ENCODE measurements around the gene MDC1. TPM values are rescaled to one million over a fixed set of nuclear protein-coding genes. Genes with fewer than 3 reads are reported as not detected.

The MDC1 gene
- total RNA-seq, 4 donors from 2014 or later = 9.8 to 16.7 (median 13.1) TPM

GRCh38 chr6:30744054-30744805 is 27.1 kb upstream of the MDC1 start, which contains the start of gene IER3:
Gene IER3, minus strand, starts transcription at chr6:30744547. Its CDS starts 29 bp downstream, at chr6:30744518.
- H3K4me1 ChIP-seq = peaks cover 0 to 54% (median 11%) of the 10 kb centered on the region in 3 donors
- peak; percentile 42 for ATAC-seq
- H3K4me3 ChIP-seq = peak within 1 kb of the TSS; percentile 86 to 92
- no peaks in the 10 kb centered on the region for H3K27me3 ChIP-seq
- 0 to 1% methylated on average over 11 to 12 of the region's 54 CpGs for WGBS, 2 donors (ENCODE audit: low coverage in 1 of 2)
- peak within 1 kb of the TSS; percentile 84 to 96 (median 90) for H3K27ac ChIP-seq
- peaks cover 0 to 14% of the 10 kb centered on the region in 2 donors for H3K36me3 ChIP-seq
- TF ChIP-seq POLR2AphosphoS5 (IDR thresholded peaks at IDR 0.05) (peak; percentile 93), POLR2A (IDR thresholded peaks at IDR 0.05) (peak; percentile 78 to 84), EP300 (IDR thresholded peaks at IDR 0.05) (no peak), CTCF (IDR thresholded peaks at IDR 0.05) (peak in 3 of 4 experiments; percentile 72 to 87 (median 80))
- H3K9me3 ChIP-seq = no peaks in the 10 kb centered on the region

- H3K27me3 ChIP-seq = no peaks in the 10 kb centered on the region
- peak overlapping the region; percentile 84 to 96 (median 90) for H3K27ac ChIP-seq
- peak overlapping the region; percentile 86 to 92 for H3K4me3 ChIP-seq
- H3K4me1 ChIP-seq = peaks cover 0 to 57% (median 11%) of the 10 kb centered on the region in 3 donors
- H3K36me3 ChIP-seq = peaks cover 0 to 23% of the 10 kb centered on the region in 2 donors
- WGBS, 2 donors (ENCODE audit: low coverage in 1 of 2) = 6 to 19% methylated on average over 7 to 30 of the region's 55 CpGs
- TF ChIP-seq POLR2AphosphoS5 (IDR thresholded peaks at IDR 0.05) (no peak), EP300 (IDR thresholded peaks at IDR 0.05) (no peak), POLR2A (IDR thresholded peaks at IDR 0.05) (no peak), CTCF (IDR thresholded peaks at IDR 0.05) (no peak)
- H3K9me3 ChIP-seq = no peaks in the 10 kb centered on the region
- no peak for ATAC-seq
These were observed 26.3 kb upstream of the MDC1 start for GRCh38 chr6:30743099-30744053.

- Histone ChIP-seq H3K36me3 (peaks cover 0 to 31% of the 10 kb centered on the region in 2 donors), H3K27me3 (no peaks in the 10 kb centered on the region), H3K27ac (peak within 1 kb of the TSS; percentile 84 to 96 (median 90)), H3K9me3 (no peaks in the 10 kb centered on the region), H3K4me1 (peaks cover 0 to 66% (median 11%) of the 10 kb centered on the region in 3 donors), H3K4me3 (peak within 1 kb of the TSS; percentile 86 to 92)
- ATAC-seq = peak; percentile 95
- WGBS, 2 donors (ENCODE audit: low coverage in 1 of 2) = 0% methylated on average over 6 to 8 of the region's 66 CpGs
- peak; percentile 53 to 57 for TF ChIP-seq POLR2A (IDR thresholded peaks at IDR 0.05)
- peak; percentile 97 for TF ChIP-seq POLR2AphosphoS5 (IDR thresholded peaks at IDR 0.05)
- no peak for TF ChIP-seq EP300 (IDR thresholded peaks at IDR 0.05)
- TF ChIP-seq CTCF (IDR thresholded peaks at IDR 0.05) = no peak
These were observed 25.4 kb upstream of the MDC1 start, which contains the start of gene FLOT1 for GRCh38 chr6:30742316-30743098. Gene FLOT1, minus strand, starts transcription at chr6:30742687. Its CDS starts 498 bp downstream, at chr6:30742189.

- Histone ChIP-seq H3K4me3 (peak overlapping the region; percentile 86 to 92), H3K27me3 (no peaks in the 10 kb centered on the region), H3K9me3 (no peaks in the 10 kb centered on the region), H3K27ac (peak overlapping the region; percentile 84 to 96 (median 90)), H3K36me3 (peaks cover 0 to 38% of the 10 kb centered on the region in 2 donors), H3K4me1 (peaks cover 0 to 72% (median 11%) of the 10 kb centered on the region in 3 donors)
- ATAC-seq = peak; percentile 41
- 0 to 8% methylated on average over 9 of the region's 13 CpGs for WGBS, 2 donors (ENCODE audit: low coverage in 1 of 2)
- TF ChIP-seq POLR2AphosphoS5 (IDR thresholded peaks at IDR 0.05) = no peak
- TF ChIP-seq EP300 (IDR thresholded peaks at IDR 0.05) = no peak
- no peak for TF ChIP-seq CTCF (IDR thresholded peaks at IDR 0.05)
- no peak for TF ChIP-seq POLR2A (IDR thresholded peaks at IDR 0.05)
These were observed 24.8 kb upstream of the MDC1 start for GRCh38 chr6:30741789-30742315.

All from gastroesophageal sphincter (tissue), 4 donors.